H1 (cell line): ENCODE measurements around the gene MAJIN. TPM values are rescaled to one million over a fixed set of nuclear protein-coding genes. Genes with fewer than 3 reads are reported as not detected.
A peak's percentile ranks its signal among the peaks of the same experiment; 100 is the strongest.

Source experiments
- CTCF ChIA-PET: fragments of 300-600 bp; sonication (Branson Sonifier 250); formaldehyde crosslinking; loops from one replicate; lab custom pipeline; 2021; ENCODE audit not compliant: partially characterized antibody; lab: Charles Lee
- POLR2A ChIA-PET: fragments of 300-600 bp; sonication (Branson Sonifier 250); formaldehyde crosslinking; loops from one replicate; lab custom pipeline; 2021; ENCODE audit warnings: inconsistent platforms; ENCODE audit not compliant: partially characterized antibody; lab: Charles Lee
- DNase-seq, 2 experiments: peaks; one replicate each; pipeline versions ENCODE4 v3.0.0 to v3.0.0-alpha.2; 2010 to 2022; ENCODE audit warnings: low spot score in 2 of 2, low read depth in 1 of 2, mixed read lengths in 1 of 2
- FAIRE-seq: peaks from 2 replicates; lab custom pipeline; 2011; peaks lifted over from hg19 to GRCh38; lab: Jason Lieb, UNC
- H2AFZ ChIP-seq: 2 replicates; pipeline ENCODE4 v1.8.1; 2012; ENCODE audit warnings: low read length, inconsistent platforms
- H2AK5ac ChIP-seq: 2 replicates; pipeline ENCODE4 v1.6.1; 2013; ENCODE audit warnings: low read depth, low read length
- H2BK120ac ChIP-seq: replicated peaks from 2 replicates; pipeline ENCODE3; 2013; ENCODE audit warnings: low read depth, low read length, inconsistent platforms
- H2BK12ac ChIP-seq: 2 replicates; pipeline ENCODE4 v1.6.1; 2013; ENCODE audit warnings: low read depth, low read length
- H2BK15ac ChIP-seq: 2 replicates; pipeline ENCODE4 v1.6.1; 2013; ENCODE audit warnings: low read length
- H2BK20ac ChIP-seq: 2 replicates; pipeline ENCODE4 v1.6.1; 2013; ENCODE audit warnings: low read length
- H2BK5ac ChIP-seq: 2 replicates; pipeline ENCODE4 v1.6.1; 2013; ENCODE audit warnings: low read depth, low read length
- H3K14ac ChIP-seq: 2 replicates; pipeline ENCODE4 v1.6.1; 2013; ENCODE audit warnings: inconsistent platforms; ENCODE audit not compliant: insufficient read length
- H3K18ac ChIP-seq: 2 replicates; pipeline ENCODE4 v1.6.1; 2013; ENCODE audit warnings: low read length; ENCODE audit errors: extremely low read depth
- H3K23ac ChIP-seq: 2 replicates; pipeline ENCODE4 v1.6.1; 2013; ENCODE audit warnings: inconsistent platforms; ENCODE audit not compliant: insufficient read length
- H3K23me2 ChIP-seq: 2 replicates; pipeline ENCODE4 v1.6.1; 2013; ENCODE audit warnings: low read depth, low read length
- H3K27ac ChIP-seq: 2 replicates; pipeline ENCODE4 v1.6.1; 2011; ENCODE audit warnings: low read depth, low read length, inconsistent platforms
- H3K27me3 ChIP-seq, 4 experiments: replicated peaks in 1 of 4; 1 replicate in 1 of 4; 2 replicates in 3 of 4; pipeline versions ENCODE4 v1.6.1 to v1.8.1; 2011 to 2013; ENCODE audit warnings: low read length in 3 of 4, mild to moderate bottlenecking in 3 of 4, inconsistent platforms in 2 of 4, mixed read lengths in 2 of 4, moderate library complexity in 1 of 4; ENCODE audit not compliant: control insufficient read depth in 3 of 4, insufficient read depth in 3 of 4; ENCODE audit errors: extremely low read depth in 1 of 4
- H3K36me3 ChIP-seq, 4 experiments: 2 replicates each; pipeline versions ENCODE4 v1.6.1 to v1.8.1; 2011 to 2013; ENCODE audit warnings: mild to moderate bottlenecking in 4 of 4, low read length in 3 of 4, moderate library complexity in 2 of 4, control low read depth in 1 of 4, inconsistent platforms in 1 of 4; ENCODE audit not compliant: insufficient read depth in 4 of 4, control insufficient read depth in 2 of 4
- H3K4ac ChIP-seq: replicated peaks from 2 replicates; pipeline ENCODE3; 2013; ENCODE audit warnings: low read length, low read depth, mixed read lengths, inconsistent platforms; ENCODE audit not compliant: insufficient read length
- H3K4me1 ChIP-seq, 4 experiments: replicated peaks in 1 of 4; 1 replicate in 1 of 4; 2 replicates in 3 of 4; pipeline versions ENCODE4 v1.6.1 to v1.8.1; 2011 to 2013; ENCODE audit warnings: low read length in 3 of 4, inconsistent platforms in 2 of 4, mixed read lengths in 1 of 4; ENCODE audit not compliant: insufficient read depth in 4 of 4, control insufficient read depth in 3 of 4
- H3K4me2 ChIP-seq, 2 experiments: 2 replicates each; pipeline versions ENCODE4 v1.6.1 to v1.8.1; 2011 to 2013; ENCODE audit warnings: low read depth in 2 of 2, low read length in 2 of 2, control low read depth in 1 of 2, inconsistent platforms in 1 of 2, mild to moderate bottlenecking in 1 of 2; ENCODE audit not compliant: insufficient read depth in 1 of 2
- H3K4me3 ChIP-seq, 4 experiments: fragments of 200-600, 300-600 bp in 1 of 4; sonication (generic), shearing (Covaris generic), sonication (Bioruptor Twin) in 1 of 4; 2 replicates each; pipeline versions ENCODE4 v1.5.1 to v1.8.1; 2011 to 2016; ENCODE audit warnings: low read length in 4 of 4, low read depth in 3 of 4, control low read depth in 2 of 4, inconsistent platforms in 2 of 4, mild to moderate bottlenecking in 2 of 4, mixed read lengths in 1 of 4, moderate library complexity in 1 of 4; ENCODE audit not compliant: insufficient read depth in 2 of 4; ENCODE audit errors: extremely low read depth in 1 of 4
- H3K56ac ChIP-seq: replicated peaks from 2 replicates; pipeline ENCODE3; 2013; ENCODE audit warnings: low read depth, mild to moderate bottlenecking, mixed read lengths, low read length, inconsistent platforms; ENCODE audit not compliant: insufficient read length
- H3K79me1 ChIP-seq: 2 replicates; pipeline ENCODE4 v1.6.1; 2013; ENCODE audit warnings: low read depth, low read length, control low read depth
- H3K79me2 ChIP-seq, 2 experiments: 2 replicates each; pipeline versions ENCODE4 v1.6.1 to v1.8.1; 2012 to 2013; ENCODE audit warnings: low read length in 2 of 2, mild to moderate bottlenecking in 2 of 2, inconsistent platforms in 1 of 2; ENCODE audit not compliant: insufficient read depth in 2 of 2, control insufficient read depth in 1 of 2
- H3K9ac ChIP-seq, 4 experiments: replicated peaks in 1 of 4; 1 replicate in 1 of 4; 2 replicates in 3 of 4; pipeline versions ENCODE4 v1.6.1 to v1.8.1; 2011 to 2013; ENCODE audit warnings: low read depth in 3 of 4, low read length in 3 of 4, control low read depth in 2 of 4, mild to moderate bottlenecking in 2 of 4, moderate library complexity in 2 of 4, inconsistent platforms in 1 of 4; ENCODE audit errors: extremely low read depth in 1 of 4
- H3K9me3 ChIP-seq, 2 experiments: 2 replicates each; pipeline versions ENCODE4 v1.6.1 to v1.8.1; 2012 to 2013; ENCODE audit warnings: mild to moderate bottlenecking in 2 of 2, moderate library complexity in 2 of 2, control low read depth in 1 of 2, inconsistent platforms in 1 of 2, low read depth in 1 of 2, low read length in 1 of 2, mixed read lengths in 1 of 2; ENCODE audit not compliant: insufficient read depth in 2 of 2
- H4K20me1 ChIP-seq, 2 experiments: replicated peaks in 1 of 2; 2 replicates each; pipeline versions ENCODE3 to v1.8.1; 2011 to 2013; ENCODE audit warnings: inconsistent platforms in 2 of 2, low read length in 2 of 2, mild to moderate bottlenecking in 1 of 2; ENCODE audit not compliant: insufficient read depth in 2 of 2, control insufficient read depth in 1 of 2
- H4K5ac ChIP-seq: 2 replicates; pipeline ENCODE4 v1.6.1; 2013; ENCODE audit warnings: low read length, low read depth, mixed read lengths, inconsistent platforms; ENCODE audit not compliant: insufficient read length
- H4K8ac ChIP-seq: 2 replicates; pipeline ENCODE4 v1.8.0; 2013; ENCODE audit warnings: mild to moderate bottlenecking, moderate library complexity, low read length, inconsistent platforms; ENCODE audit not compliant: insufficient read depth; ENCODE audit errors: extremely low read depth
- H4K91ac ChIP-seq: replicated peaks from 2 replicates; pipeline ENCODE3; 2013; ENCODE audit warnings: low read length, mixed read lengths, inconsistent platforms; ENCODE audit not compliant: insufficient read length
- MAFK ChIP-seq: IDR thresholded peaks from 2 replicates; pipeline ENCODE4 v1.6.1; 2012; ENCODE audit warnings: low read depth, mild to moderate bottlenecking, improper control_type of control experiment, low read length
- MAX ChIP-seq: IDR thresholded peaks from 2 replicates; pipeline ENCODE4 v1.6.1; 2012; ENCODE audit warnings: inconsistent platforms
- SP4 ChIP-seq: IDR thresholded peaks from 2 replicates; pipeline ENCODE4 v1.6.1; 2012; ENCODE audit warnings: low read length, inconsistent platforms
- WGBS, 2 experiments: shearing (Covaris generic) in 1 of 2; methylation state at CpG; one replicate each; pipeline versions ENCODE4 v1.1.6 to v1.1.7; 2013 to 2015; ENCODE audit warnings: low lambda C conversion rate in 2 of 2, mixed read lengths in 2 of 2, inconsistent platforms in 1 of 2, low coverage in 1 of 2, missing lambda C conversion rate in 1 of 2; ENCODE audit not compliant: insufficient replicate concordance in 2 of 2, insufficient coverage in 1 of 2, insufficient read length in 1 of 2; ENCODE audit errors: extremely low coverage in 1 of 2, missing lambda C conversion rate in 1 of 2; 5-methylcytosine and 5-hydroxymethylcytosine counted together
- polyA plus RNA-seq, 7 experiments: library from polyadenylated mRNA; depleted of rRNA in 3 of 7; stranded (reverse) in 5 of 7; unstranded in 2 of 7; fragments of >200 nt in 5 of 7; fragments of 200-250 nt in 2 of 7; gene quantifications; 1 replicate in 5 of 7; 2 replicates in 1 of 7; 4 replicates in 1 of 7; pipeline versions ENCODE4 v1.2.1 to v1.2.3, GENCODE V29; 2011 to 2013; ENCODE audit warnings: missing spikeins in 2 of 7, mixed read lengths in 2 of 7
- total RNA-seq: library from RNA; stranded (reverse); fragmentation: NEBNext Ultra II Directional; extraction: Animal tissue kit (Norgen Biotek cat#: 25700); gene quantifications from 2 replicates; pipeline ENCODE4 v1.2.1, GENCODE V29; 2021

MAJIN gene
- total and polyA plus RNA-seq, 2 of the 8 experiments (the other 6 are each of a cell fraction or from before 2014, with no cell fraction given), result not detected

- TF ChIP-seq MAFK, result no peak
- no peak for TF ChIP-seq SP4
- TF ChIP-seq MAX, result no peak
- no peak overlapping the region for H3K27ac ChIP-seq
- H3K79me2 ChIP-seq, result no peaks in the 10 kb centered on the region
- no peak overlapping the region for H3K56ac ChIP-seq
- no peak overlapping the region for H3K14ac ChIP-seq
- H2BK20ac ChIP-seq, result no peak overlapping the region
- POLR2A ChIA-PET, result interaction anchor here (0.6 to 0.7 kb wide), 2 partner anchors 36 to 111 kb away, joined by 3 to 4 read pairs; no protein-coding TSS in a partner anchor
- H2BK5ac ChIP-seq, result no peak overlapping the region
- H3K4ac ChIP-seq, result no peak overlapping the region
- no peak overlapping the region for H2BK12ac ChIP-seq
- H3K9me3 ChIP-seq, result no peaks in the 10 kb centered on the region
- FAIRE-seq (no peak), DNase-seq (no peak)
- H3K36me3 ChIP-seq, result no peaks in the 10 kb centered on the region
- H4K20me1 ChIP-seq, result peaks cover 0 to 4% of the 10 kb centered on the region in 2 experiments
- H3K27me3 ChIP-seq, result no peaks in the 10 kb centered on the region; a peak in 1 of 7 replicates
- no peak overlapping the region for H2BK120ac ChIP-seq
- H3K4me2 ChIP-seq, result no peak overlapping the region
- H4K8ac ChIP-seq, result peak overlapping the region; percentile 57; the same call in 1 of the 2 replicates
- H3K23ac ChIP-seq, result no peak overlapping the region
- H3K9ac ChIP-seq, result no peak overlapping the region; a peak in 1 of 7 replicates
- no peak overlapping the region for H2AK5ac ChIP-seq
- no peak overlapping the region for H3K18ac ChIP-seq
- peaks cover 1 to 14% (median 7%) of the 10 kb centered on the region in 4 experiments for H3K4me1 ChIP-seq
- no peak overlapping the region for H2BK15ac ChIP-seq
- no peak overlapping the region for H4K91ac ChIP-seq
- H3K23me2 ChIP-seq, result peaks cover 2% of the 10 kb centered on the region; the same call in 1 of the 2 replicates
- no peak overlapping the region for H3K4me3 ChIP-seq
- WGBS, 2 experiments, result 95% methylated on average over 12 of the region's 12 CpGs; no CpG with 5 or more reads in 1 of the 2 experiments
- H4K5ac ChIP-seq, result no peak overlapping the region
- H2AFZ ChIP-seq, result no peak overlapping the region
- H3K79me1 ChIP-seq, result no peaks in the 10 kb centered on the region
- CTCF ChIA-PET, result interaction anchor here (0.6 to 4.6 kb wide), 14 partner anchors 9 to 85 kb away, joined by 3 to 20 read pairs (median 4); partner anchors contain the start of genes ARL2 and PPP2R5B
Observed at GRCh38 chr11:64933213-64933934, 38.5 kb downstream of the MAJIN start.
